H7 (cell line): ENCODE results near the gene SLC20A1. TPM values are rescaled to one million over a fixed set of nuclear protein-coding genes. Genes with fewer than 3 reads are reported as not detected.
"Not testable (repeated sequence)": the region's sequence is repeated elsewhere in the genome, so short reads cannot be mapped to it uniquely, and the experiment has no call there.

Experiments used
- DNase-seq: peaks from one replicate; pipeline ENCODE4 v3.0.0; 2012
- H3K27me3 ChIP-seq: 2 replicates; pipeline ENCODE4 v1.6.0; 2011; ENCODE audit warnings: mild to moderate bottlenecking, low read length; ENCODE audit not compliant: control insufficient read depth, insufficient read depth
- H3K36me3 ChIP-seq: replicated peaks from 2 replicates; pipeline ENCODE4 v1.5.1; 2011; ENCODE audit warnings: low read length; ENCODE audit not compliant: control insufficient read depth, insufficient read depth
- H3K4me3 ChIP-seq: 2 replicates; pipeline ENCODE4 v1.5.1; 2011; ENCODE audit warnings: low read depth, mild to moderate bottlenecking, control low read depth, low read length, moderate library complexity; ENCODE audit not compliant: insufficient read depth
- total RNA-seq: library from RNA; depleted of rRNA; stranded (reverse); fragments of >200 nt; shearing (Covaris generic); gene quantifications from 2 replicates; pipeline ENCODE4 v1.2.3, GENCODE V29; 2014

The SLC20A1 gene
- total RNA-seq, 1 experiment from 2014 or later: 34.3 TPM

DNA sequence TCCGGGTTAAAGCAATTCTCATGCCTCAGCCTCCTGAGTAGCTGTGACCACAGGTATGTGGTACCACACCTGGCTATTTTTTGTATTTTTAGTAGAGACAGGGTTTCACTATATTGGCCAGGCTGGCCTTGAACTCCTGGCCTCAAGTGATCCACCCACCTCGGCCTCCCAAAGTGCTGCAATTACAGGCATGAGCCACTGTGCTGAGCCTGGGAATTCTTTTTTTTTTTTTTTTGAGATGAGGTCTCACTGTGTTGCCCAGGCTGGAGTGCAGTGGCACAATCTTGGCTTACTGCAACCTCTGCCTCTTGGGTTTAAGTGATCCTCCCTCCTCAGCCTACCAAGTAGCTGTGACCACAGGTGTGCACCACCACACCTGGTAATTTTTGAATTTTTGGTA lies 29.9 kb upstream of the SLC20A1 start:
- H3K27me3 ChIP-seq, H3K36me3 ChIP-seq, H3K4me3 ChIP-seq, DNase-seq: not testable (repeated sequence)

DNA sequence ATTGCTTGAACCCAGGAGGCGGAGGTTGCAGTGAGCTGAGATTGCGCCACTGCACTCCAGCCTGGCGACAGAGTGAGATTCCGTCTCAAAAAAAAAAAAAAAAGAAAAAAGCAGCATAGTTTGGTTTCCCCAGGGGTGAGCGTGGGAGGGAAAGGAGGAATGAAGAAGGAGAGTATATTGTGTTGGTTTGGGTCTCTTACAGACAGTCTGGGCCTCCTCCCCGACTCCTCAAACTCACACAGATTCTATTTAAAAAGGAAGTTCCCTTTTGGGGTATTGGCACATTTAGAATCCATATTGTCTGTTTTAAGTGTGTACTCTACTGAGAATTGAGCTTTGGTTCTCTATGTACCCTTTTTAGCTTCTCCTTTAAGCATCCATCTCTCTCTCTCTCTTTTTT lies 27.4 kb upstream of the SLC20A1 start:
- no peaks in the 10 kb centered on the region for H3K36me3 ChIP-seq
- no peaks in the 10 kb centered on the region for H3K27me3 ChIP-seq
- DNase-seq: no peak
- H3K4me3 ChIP-seq: no peak overlapping the region

DNA sequence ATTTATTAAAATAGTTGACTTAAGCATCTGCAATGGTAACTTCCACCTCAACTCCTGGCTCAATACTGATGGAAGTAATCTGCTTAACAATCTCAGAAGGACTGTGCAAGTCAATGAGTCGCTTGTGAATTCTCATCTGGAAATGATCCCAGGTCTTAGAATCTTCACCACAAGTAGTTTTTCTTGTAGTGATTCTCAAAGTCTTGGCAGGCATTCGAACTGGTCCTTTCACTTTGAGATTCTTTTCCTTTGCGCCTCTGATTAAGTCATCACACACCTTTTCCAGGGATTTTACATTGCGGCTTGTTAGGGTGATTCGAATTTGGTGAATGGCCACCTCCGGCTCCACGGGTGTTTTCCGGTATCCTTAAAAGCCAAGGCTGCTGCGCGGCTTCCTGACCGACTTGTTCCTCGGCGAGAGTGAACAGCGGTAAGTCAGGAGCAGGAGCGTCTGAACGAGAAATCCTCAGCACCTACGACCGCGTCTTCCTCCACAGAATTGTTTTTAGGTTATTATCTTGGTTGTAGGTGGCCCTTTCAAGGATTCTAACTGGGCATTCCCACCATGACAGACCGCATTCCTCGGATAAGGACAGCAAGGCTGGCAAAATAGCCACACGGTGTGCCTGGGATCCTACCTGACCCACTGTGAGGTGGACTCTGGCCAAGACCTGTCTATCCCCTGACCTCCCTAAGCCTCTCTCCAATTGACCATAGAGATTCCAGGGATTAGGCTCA lies 23.8 kb upstream of the SLC20A1 start:
- Histone ChIP-seq H3K27me3 (no peaks in the 10 kb centered on the region), H3K4me3 (no peak overlapping the region), H3K36me3 (no peaks in the 10 kb centered on the region)
- DNase-seq: no peak

- Histone ChIP-seq H3K4me3 (no peak overlapping the region), H3K27me3 (no peaks in the 10 kb centered on the region), H3K36me3 (no peaks in the 10 kb centered on the region)
- DNase-seq: no peak
Observed at GRCh38 chr2:112622528-112622849, 23.2 kb upstream of the SLC20A1 start.

GRCh38 chr2:112623913-112624777 lies 21.6 kb upstream of the SLC20A1 start:
- Histone ChIP-seq H3K4me3 (no peak overlapping the region), H3K36me3 (no peaks in the 10 kb centered on the region), H3K27me3 (no peaks in the 10 kb centered on the region)
- no peak for DNase-seq

DNA sequence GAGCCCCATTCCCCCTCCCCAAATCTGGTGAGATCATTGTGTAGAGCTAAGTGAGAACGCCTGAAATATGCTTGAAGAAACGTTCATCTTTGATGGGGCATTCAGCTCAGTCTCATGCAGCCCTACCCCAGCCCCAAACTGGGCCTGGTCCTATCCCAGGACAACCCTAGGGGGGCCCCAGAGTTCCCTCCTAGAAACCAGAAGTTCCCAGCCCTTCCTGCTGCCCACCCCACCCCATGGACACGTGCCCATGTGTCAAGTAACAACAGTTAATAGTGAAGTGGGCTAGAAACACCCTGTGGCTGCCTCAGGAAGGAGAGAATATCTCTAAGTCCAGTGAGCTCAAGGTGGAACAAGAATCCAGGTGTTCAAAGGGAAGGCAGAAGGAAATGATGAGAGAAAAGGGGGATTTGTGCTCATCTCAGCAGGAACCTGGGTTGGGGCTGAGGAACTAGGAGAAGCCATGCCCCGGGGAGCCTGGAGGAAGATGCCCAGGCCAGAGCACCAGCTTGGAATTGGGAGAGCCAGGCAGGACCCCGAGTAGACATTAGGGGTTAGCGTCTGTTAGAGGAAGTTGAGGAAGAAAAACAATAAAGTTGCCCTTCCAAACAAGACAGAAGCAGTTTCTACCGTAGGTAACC lies 20.1 kb upstream of the SLC20A1 start:
- DNase-seq: no peak
- Histone ChIP-seq H3K36me3 (no peaks in the 10 kb centered on the region), H3K4me3 (no peak overlapping the region), H3K27me3 (no peaks in the 10 kb centered on the region)

DNA sequence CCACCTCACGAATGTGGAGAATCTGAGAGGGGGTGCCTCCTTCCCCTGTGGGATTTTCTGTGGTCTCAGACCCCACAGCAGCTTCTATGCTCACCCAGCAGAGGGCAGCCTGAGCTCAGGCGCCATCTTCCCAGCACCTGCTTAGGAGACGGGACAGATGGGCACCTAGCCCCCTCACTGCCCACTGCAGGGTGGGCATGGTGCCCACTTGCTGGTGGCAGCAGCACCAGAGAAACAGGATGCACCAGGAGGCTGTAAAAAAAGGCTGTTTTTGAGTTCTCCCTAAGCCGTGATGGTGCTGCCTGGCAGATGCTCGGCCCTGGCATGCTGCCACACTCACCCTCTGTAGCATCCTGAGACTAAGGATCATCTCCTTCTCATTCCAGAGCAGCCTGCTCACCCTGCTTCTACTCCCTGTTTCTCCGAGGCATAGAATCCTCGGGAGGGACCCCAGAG lies 19.1 kb upstream of the SLC20A1 start:
- Histone ChIP-seq H3K4me3 (no peak overlapping the region), H3K36me3 (no peaks in the 10 kb centered on the region), H3K27me3 (no peaks in the 10 kb centered on the region)
- peak; percentile 72 for DNase-seq

DNA sequence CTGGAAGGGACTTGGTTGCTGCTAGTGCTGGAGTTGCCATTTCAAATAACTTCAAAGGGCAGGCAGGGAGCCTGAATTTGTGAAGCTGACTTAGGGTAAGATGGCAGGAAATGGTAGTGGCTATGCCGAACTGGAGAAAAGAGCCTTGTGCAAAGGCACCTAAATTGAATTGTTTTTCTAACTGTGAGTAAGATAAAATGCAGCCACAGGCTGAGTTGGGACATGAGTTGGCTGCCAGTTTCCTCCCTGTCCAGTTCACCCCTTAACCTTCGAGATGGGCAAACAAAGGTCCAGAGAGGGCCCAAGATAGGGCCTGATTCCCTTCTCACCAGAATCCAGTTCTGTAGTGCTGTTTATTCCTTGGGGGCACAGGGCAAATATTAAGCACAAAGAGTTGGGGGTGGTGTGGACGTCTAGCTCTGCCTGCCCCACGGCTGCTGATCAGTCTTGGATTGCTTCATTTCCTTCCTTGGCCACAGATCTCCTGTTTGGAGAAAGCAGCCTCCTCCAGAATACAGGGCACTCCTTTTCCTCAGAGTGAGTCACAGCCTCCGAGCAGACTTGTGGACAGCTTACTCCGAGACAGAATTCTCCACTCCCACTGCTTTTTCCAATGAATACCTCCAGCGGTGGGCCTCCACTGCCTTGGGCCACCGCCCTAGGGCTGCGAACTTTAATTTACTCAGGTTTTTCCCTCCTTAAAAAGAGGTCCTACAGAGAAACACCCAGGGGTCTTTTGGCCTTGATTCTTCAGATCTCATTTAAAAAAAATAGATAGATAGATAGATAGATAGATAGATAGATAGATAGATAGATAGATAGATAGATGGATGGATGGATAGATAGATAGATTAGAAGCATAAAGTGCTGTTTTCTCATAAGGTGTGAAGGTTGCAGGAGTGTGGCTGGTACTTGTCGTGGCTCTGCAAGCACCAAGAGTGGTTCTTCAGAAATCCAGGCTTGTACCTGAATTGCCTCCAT lies 18.4 kb upstream of the SLC20A1 start:
- Histone ChIP-seq H3K4me3 (no peak overlapping the region), H3K36me3 (no peaks in the 10 kb centered on the region), H3K27me3 (no peaks in the 10 kb centered on the region)
- DNase-seq: no peak

GRCh38 chr2:112629224-112629623 lies 16.5 kb upstream of the SLC20A1 start:
- Histone ChIP-seq H3K4me3 (no peak overlapping the region), H3K36me3 (no peaks in the 10 kb centered on the region), H3K27me3 (no peaks in the 10 kb centered on the region)
- DNase-seq: no peak

GRCh38 chr2:112629823-112630222 lies 15.9 kb upstream of the SLC20A1 start:
- Histone ChIP-seq H3K4me3 (no peak overlapping the region), H3K27me3 (no peaks in the 10 kb centered on the region), H3K36me3 (no peaks in the 10 kb centered on the region)
- no peak for DNase-seq

- no peaks in the 10 kb centered on the region for H3K36me3 ChIP-seq
- no peak overlapping the region for H3K4me3 ChIP-seq
- peak; percentile 38 for DNase-seq
- no peaks in the 10 kb centered on the region for H3K27me3 ChIP-seq
Observed at GRCh38 chr2:112630268-112630667, 15.5 kb upstream of the SLC20A1 start.

DNA sequence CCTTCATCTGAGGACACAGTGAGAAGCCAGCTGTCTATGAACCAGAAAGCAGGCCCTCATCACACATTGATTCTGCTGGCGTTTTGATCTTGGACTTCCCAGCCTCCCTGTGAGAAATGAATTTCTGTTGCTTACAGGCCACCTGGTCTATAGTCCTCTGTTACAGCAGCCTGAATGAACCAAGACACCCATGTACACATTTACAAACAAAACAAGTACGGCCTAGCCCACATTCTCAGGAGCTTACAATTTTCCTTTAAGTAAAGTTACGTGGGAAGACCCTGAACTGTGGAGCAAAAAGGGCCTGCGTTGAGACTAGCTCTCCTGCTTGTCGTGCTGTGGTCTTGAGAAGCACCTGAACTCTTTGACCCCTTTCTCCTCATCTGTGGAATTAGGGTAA lies 12.0 kb upstream of the SLC20A1 start:
- DNase-seq: no peak
- Histone ChIP-seq H3K27me3 (no peaks in the 10 kb centered on the region), H3K4me3 (no peak overlapping the region), H3K36me3 (no peaks in the 10 kb centered on the region)

DNA sequence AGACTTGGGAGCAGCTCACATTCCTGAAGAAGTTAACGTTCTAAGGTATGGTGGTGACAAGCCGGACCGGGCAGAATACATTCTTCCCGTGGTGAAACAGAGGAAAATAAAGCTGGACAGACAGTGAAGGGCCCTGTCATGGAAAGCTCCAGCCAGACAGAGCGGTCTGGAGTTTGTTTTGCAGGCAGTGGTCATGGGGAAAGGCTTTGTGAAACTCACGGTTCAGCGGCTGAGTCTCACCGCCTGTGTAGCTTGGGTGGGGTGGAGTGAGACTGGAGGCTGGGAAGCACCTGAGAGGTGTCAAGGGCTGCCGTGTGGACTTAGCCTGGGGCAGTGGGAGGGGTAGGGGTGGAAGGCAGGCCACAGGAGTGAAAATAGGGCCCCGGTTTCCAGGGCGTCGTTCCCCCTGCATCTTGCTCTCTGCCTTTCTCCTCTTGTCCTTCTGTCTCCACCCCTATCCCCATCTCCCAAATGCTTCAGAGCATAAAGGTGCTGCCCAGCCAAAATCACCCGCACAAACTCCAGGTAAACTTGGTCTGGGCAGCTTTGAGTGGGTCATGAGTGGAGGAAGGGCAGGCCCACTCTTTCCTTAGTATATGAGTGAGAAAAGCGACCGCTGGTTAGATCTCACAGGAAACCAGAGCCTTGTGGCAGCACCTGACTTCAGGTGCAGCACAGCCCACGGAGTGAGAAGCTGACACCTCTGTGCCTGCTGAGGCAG lies 11.4 kb upstream of the SLC20A1 start:
- no peak for DNase-seq
- Histone ChIP-seq H3K27me3 (no peaks in the 10 kb centered on the region), H3K36me3 (no peaks in the 10 kb centered on the region), H3K4me3 (no peak overlapping the region)

GRCh38 chr2:112634874-112635157 lies 10.9 kb upstream of the SLC20A1 start:
- H3K4me3 ChIP-seq: no peak overlapping the region
- H3K36me3 ChIP-seq: no peaks in the 10 kb centered on the region
- no peak for DNase-seq
- no peaks in the 10 kb centered on the region for H3K27me3 ChIP-seq
